Lower leg skin (tissue), 3 donors: ENCODE measurements around the gene APRT.

ENCODE experiments used
- POLR2A ChIP-seq, 2 donors: fragments of 450-650 bp; IDR thresholded peaks; one replicate each; pipeline ENCODE4 v1.6.1; 2016 to 2017; ENCODE audit warnings: antibody characterized with exemption in 2 of 2, mild to moderate bottlenecking in 1 of 2, moderate library complexity in 1 of 2
- TF ChIP-seq, protein P1 (sequence below), 3 donors: fragments of 450-650 bp; IDR thresholded peaks; one replicate each; pipeline ENCODE4 v1.5.1; 2016; ENCODE audit warnings: antibody characterized with exemption in 3 of 3, mild to moderate bottlenecking in 3 of 3, moderate library complexity in 2 of 3

DNA sequence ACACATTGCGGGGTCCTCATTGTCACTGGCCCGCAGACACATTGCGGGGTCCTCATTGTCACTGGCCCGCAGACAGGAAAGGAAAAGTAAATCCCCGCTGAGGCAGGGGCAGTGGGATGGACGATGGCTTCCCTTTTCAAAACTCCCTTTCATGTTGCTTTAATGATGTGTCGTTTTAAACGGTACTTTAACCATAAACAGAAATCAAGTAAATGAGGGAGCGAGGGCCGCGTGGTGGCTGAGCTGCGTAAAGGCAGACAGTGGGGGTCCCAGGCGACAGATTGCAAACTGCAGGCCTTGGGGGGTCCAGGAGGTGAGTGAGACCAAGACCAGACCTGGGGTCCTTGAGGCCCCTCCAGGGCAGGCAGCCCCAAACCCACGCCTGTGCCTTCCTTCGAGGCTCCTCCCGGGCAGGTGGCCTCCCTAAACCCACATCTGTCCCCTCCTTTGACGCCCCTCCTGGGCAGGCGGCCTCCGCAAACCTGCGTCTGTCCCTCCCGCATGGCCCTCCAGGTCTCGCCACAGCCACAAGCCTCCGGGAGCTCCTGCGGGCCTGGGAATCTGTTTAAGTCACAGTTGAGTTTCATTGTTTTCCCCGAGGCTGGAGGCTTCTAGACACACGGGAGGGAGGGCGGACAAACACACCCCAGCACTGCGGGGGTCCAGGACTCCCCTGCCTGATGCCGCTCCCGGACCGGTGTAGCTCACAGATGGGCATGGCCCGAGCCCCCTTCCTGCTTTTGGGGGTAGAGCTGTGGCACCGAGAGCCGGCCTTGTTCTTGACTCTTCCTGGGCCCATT lies 34.1 kb downstream of the APRT start:
- TF ChIP-seq, protein P1, sequence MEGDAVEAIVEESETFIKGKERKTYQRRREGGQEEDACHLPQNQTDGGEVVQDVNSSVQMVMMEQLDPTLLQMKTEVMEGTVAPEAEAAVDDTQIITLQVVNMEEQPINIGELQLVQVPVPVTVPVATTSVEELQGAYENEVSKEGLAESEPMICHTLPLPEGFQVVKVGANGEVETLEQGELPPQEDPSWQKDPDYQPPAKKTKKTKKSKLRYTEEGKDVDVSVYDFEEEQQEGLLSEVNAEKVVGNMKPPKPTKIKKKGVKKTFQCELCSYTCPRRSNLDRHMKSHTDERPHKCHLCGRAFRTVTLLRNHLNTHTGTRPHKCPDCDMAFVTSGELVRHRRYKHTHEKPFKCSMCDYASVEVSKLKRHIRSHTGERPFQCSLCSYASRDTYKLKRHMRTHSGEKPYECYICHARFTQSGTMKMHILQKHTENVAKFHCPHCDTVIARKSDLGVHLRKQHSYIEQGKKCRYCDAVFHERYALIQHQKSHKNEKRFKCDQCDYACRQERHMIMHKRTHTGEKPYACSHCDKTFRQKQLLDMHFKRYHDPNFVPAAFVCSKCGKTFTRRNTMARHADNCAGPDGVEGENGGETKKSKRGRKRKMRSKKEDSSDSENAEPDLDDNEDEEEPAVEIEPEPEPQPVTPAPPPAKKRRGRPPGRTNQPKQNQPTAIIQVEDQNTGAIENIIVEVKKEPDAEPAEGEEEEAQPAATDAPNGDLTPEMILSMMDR (IDR thresholded peaks at IDR 0.05): no peak
- TF ChIP-seq POLR2A (IDR thresholded peaks at IDR 0.05): no peak
